ENCODE measurements around the gene ZFYVE21. TPM values are rescaled to one million over a fixed set of nuclear protein-coding genes. Genes with fewer than 3 reads are reported as not detected.

ZFYVE21 gene
- total RNA-seq, 1 donor from 2014 or later: 41.7 TPM

- Mint-ChIP-seq H3K36me3 (peaks cover 5% of the 10 kb centered on the region), H3K27ac (peak overlapping the region; percentile 86), H3K27me3 (no peaks in the 10 kb centered on the region), H3K4me3 (no peak overlapping the region), H3K4me1 (ENCODE audit: unreplicated experiment) (peaks cover 22% of the 10 kb centered on the region), H3K9me3 (no peaks in the 10 kb centered on the region)
- no peak for TF ChIP-seq CTCF (conservative IDR thresholded peaks at IDR 0.05)
- no peak for DNase-seq (ENCODE audit: extremely low spot score, unreplicated experiment)
Observed at GRCh38 chr14:103697206-103697602, 18.4 kb upstream of the ZFYVE21 start.

- H3K27ac Mint-ChIP-seq: peak overlapping the region; percentile 86
- H3K4me3 Mint-ChIP-seq: no peak overlapping the region
- no peak for TF ChIP-seq CTCF (conservative IDR thresholded peaks at IDR 0.05)
- DNase-seq (ENCODE audit: extremely low spot score, unreplicated experiment): no peak
- H3K9me3 Mint-ChIP-seq: no peaks in the 10 kb centered on the region
- peaks cover 5% of the 10 kb centered on the region for H3K36me3 Mint-ChIP-seq
- H3K4me1 Mint-ChIP-seq (ENCODE audit: unreplicated experiment): peaks cover 22% of the 10 kb centered on the region
- no peaks in the 10 kb centered on the region for H3K27me3 Mint-ChIP-seq
Observed at GRCh38 chr14:103697603-103698379, 17.8 kb upstream of the ZFYVE21 start.

GRCh38 chr14:103698380-103699260 lies 17.0 kb upstream of the ZFYVE21 start:
- Mint-ChIP-seq H3K4me1 (ENCODE audit: unreplicated experiment) (peaks cover 24% of the 10 kb centered on the region), H3K9me3 (no peaks in the 10 kb centered on the region), H3K27me3 (no peaks in the 10 kb centered on the region), H3K4me3 (no peak overlapping the region), H3K27ac (no peak overlapping the region), H3K36me3 (peaks cover 6% of the 10 kb centered on the region)
- no peak for TF ChIP-seq CTCF (conservative IDR thresholded peaks at IDR 0.05)
- DNase-seq (ENCODE audit: extremely low spot score, unreplicated experiment): no peak

DNA sequence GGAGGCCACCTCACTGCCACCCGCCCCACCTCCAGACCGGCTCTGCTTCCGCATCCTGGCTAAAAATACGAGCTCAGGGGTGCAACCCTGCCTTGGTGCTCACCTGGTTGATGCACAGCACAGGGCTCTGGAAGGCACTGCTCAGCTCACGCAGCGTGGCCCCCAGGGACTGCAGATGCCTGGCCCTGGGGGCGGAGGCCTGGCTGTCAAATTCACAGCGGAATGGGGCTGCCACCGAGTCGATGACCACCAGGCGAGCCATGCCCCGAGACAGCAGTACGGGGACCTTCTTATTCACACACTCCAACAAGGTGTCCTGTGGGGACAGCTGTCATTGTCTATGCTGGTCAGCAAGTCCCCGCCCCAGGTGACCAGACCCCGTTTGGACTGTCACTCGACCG lies 16.3 kb upstream of the ZFYVE21 start:
- Mint-ChIP-seq H3K9me3 (no peaks in the 10 kb centered on the region), H3K27me3 (no peaks in the 10 kb centered on the region), H3K4me3 (no peak overlapping the region), H3K4me1 (ENCODE audit: unreplicated experiment) (peaks cover 28% of the 10 kb centered on the region), H3K27ac (peak overlapping the region; percentile 46), H3K36me3 (peaks cover 10% of the 10 kb centered on the region)
- no peak for TF ChIP-seq CTCF (conservative IDR thresholded peaks at IDR 0.05)
- DNase-seq (ENCODE audit: extremely low spot score, unreplicated experiment): no peak

- no peak for DNase-seq (ENCODE audit: extremely low spot score, unreplicated experiment)
- Mint-ChIP-seq H3K4me1 (ENCODE audit: unreplicated experiment) (peaks cover 34% of the 10 kb centered on the region), H3K4me3 (no peak overlapping the region), H3K36me3 (peaks cover 10% of the 10 kb centered on the region), H3K9me3 (no peaks in the 10 kb centered on the region), H3K27me3 (no peaks in the 10 kb centered on the region), H3K27ac (no peak overlapping the region)
- no peak for TF ChIP-seq CTCF (conservative IDR thresholded peaks at IDR 0.05)
Observed at GRCh38 chr14:103699901-103700752, 15.5 kb upstream of the ZFYVE21 start.
